Mesendoderm (in vitro differentiated cells): ENCODE results near the gene ZNF597. TPM values are rescaled to one million over a fixed set of nuclear protein-coding genes. Genes with fewer than 3 reads are reported as not detected.

Source experiments
- DNase-seq: peaks from one replicate; pipeline ENCODE4 v3.0.0; 2013
- H2AK5ac ChIP-seq: 2 replicates; pipeline ENCODE4 v1.6.1; 2013; ENCODE audit warnings: low read length, inconsistent platforms
- H2BK120ac ChIP-seq: 2 replicates; pipeline ENCODE4 v1.6.1; 2013; ENCODE audit warnings: low read depth, mild to moderate bottlenecking, low read length, moderate library complexity, mixed read lengths
- H2BK15ac ChIP-seq: replicated peaks from 2 replicates; pipeline ENCODE4 v1.6.1; 2013; ENCODE audit warnings: low read depth, mild to moderate bottlenecking, moderate library complexity
- H2BK5ac ChIP-seq: 2 replicates; pipeline ENCODE4 v1.6.1; 2013; ENCODE audit warnings: low read length, inconsistent platforms
- H3K18ac ChIP-seq: 2 replicates; pipeline ENCODE4 v1.6.1; 2013; ENCODE audit warnings: mild to moderate bottlenecking, low read length, mixed read lengths
- H3K23ac ChIP-seq: one replicate; pipeline ENCODE4 v1.6.1; 2013; ENCODE audit warnings: low read length
- H3K27ac ChIP-seq: 2 replicates; pipeline ENCODE4 v1.5.1; 2013; ENCODE audit warnings: low read depth, mild to moderate bottlenecking, inconsistent platforms, low read length, moderate library complexity
- H3K27me3 ChIP-seq: 2 replicates; pipeline ENCODE4 v1.6.1; 2013; ENCODE audit warnings: low read length, control low read depth, mild to moderate bottlenecking, inconsistent platforms; ENCODE audit not compliant: insufficient read depth, poor library complexity
- H3K36me3 ChIP-seq: 2 replicates; pipeline ENCODE4 v1.6.1; 2013; ENCODE audit warnings: low read length, inconsistent platforms; ENCODE audit not compliant: control insufficient read depth, insufficient read depth
- H3K4ac ChIP-seq: one replicate; pipeline ENCODE4 v1.6.1; 2013; ENCODE audit warnings: low read depth, mild to moderate bottlenecking, low read length, moderate library complexity
- H3K4me1 ChIP-seq: 2 replicates; pipeline ENCODE4 v1.6.1; 2013; ENCODE audit warnings: low read depth, low read length, inconsistent platforms; ENCODE audit not compliant: control insufficient read depth
- H3K4me2 ChIP-seq: 2 replicates; pipeline ENCODE4 v1.6.1; 2013; ENCODE audit warnings: low read length
- H3K4me3 ChIP-seq: 2 replicates; pipeline ENCODE4 v1.5.1; 2013; ENCODE audit warnings: mild to moderate bottlenecking, low read length
- H3K56ac ChIP-seq: one replicate; pipeline ENCODE4 v1.6.1; 2013; ENCODE audit warnings: low read length
- H3K79me1 ChIP-seq: 2 replicates; pipeline ENCODE4 v1.6.1; 2013; ENCODE audit warnings: low read length, inconsistent platforms
- H3K79me2 ChIP-seq: 2 replicates; pipeline ENCODE4 v1.6.1; 2013; ENCODE audit warnings: mild to moderate bottlenecking, low read length; ENCODE audit not compliant: control insufficient read depth, insufficient read depth
- H3K9ac ChIP-seq: 2 replicates; pipeline ENCODE4 v1.6.1; 2013; ENCODE audit warnings: low read length, inconsistent platforms
- H4K5ac ChIP-seq: one replicate; pipeline ENCODE4 v1.6.1; 2013; ENCODE audit warnings: low read length
- H4K8ac ChIP-seq: one replicate; pipeline ENCODE4 v1.6.1; 2013; ENCODE audit warnings: low read depth, mild to moderate bottlenecking, control low read depth, low read length, moderate library complexity
- WGBS: extraction: QIAGEN DNeasy Blood & Tissue Kit; methylation state at CpG from one replicate; pipeline ENCODE4 v1.1.7; 2013; ENCODE audit warnings: low lambda C conversion rate, missing lambda C conversion rate; ENCODE audit not compliant: insufficient coverage; ENCODE audit errors: extremely low coverage; 5-methylcytosine and 5-hydroxymethylcytosine counted together
- small RNA-seq: library from polyadenylated mRNA; stranded (forward); fragments of <200 nt; extraction: miRNeasy Mini kit (QIAGEN cat#:217004); gene quantifications from one replicate; pipeline ENCODE3, GENCODE V24; 2013; ENCODE audit not compliant: insufficient read depth

ZNF597 gene

GRCh38 chr16:3388325-3388724 is 55.0 kb downstream of the ZNF597 start:
- H3K4ac ChIP-seq = no peak overlapping the region
- H4K8ac ChIP-seq = no peak overlapping the region
- no peak overlapping the region for H3K4me3 ChIP-seq
- no peak overlapping the region for H4K5ac ChIP-seq
- no peak overlapping the region for H2BK5ac ChIP-seq
- H3K27ac ChIP-seq = no peak overlapping the region
- H2AK5ac ChIP-seq = no peak overlapping the region
- no peaks in the 10 kb centered on the region for H3K79me2 ChIP-seq
- no peaks in the 10 kb centered on the region for H3K4me1 ChIP-seq
- H3K36me3 ChIP-seq = peaks cover 21% of the 10 kb centered on the region
- no peak overlapping the region for H2BK15ac ChIP-seq
- no peak overlapping the region for H3K23ac ChIP-seq
- H3K9ac ChIP-seq = no peak overlapping the region
- H2BK120ac ChIP-seq = no peak overlapping the region
- no CpG with 5 or more reads among the region's 6 CpGs for WGBS
- H3K4me2 ChIP-seq = no peak overlapping the region
- H3K27me3 ChIP-seq = no peaks in the 10 kb centered on the region
- H3K56ac ChIP-seq = no peak overlapping the region
- no peak overlapping the region for H3K18ac ChIP-seq
- DNase-seq = no peak
- peaks cover 1% of the 10 kb centered on the region for H3K79me1 ChIP-seq

- Histone ChIP-seq H4K5ac (no peak overlapping the region), H3K56ac (no peak overlapping the region), H2BK120ac (no peak overlapping the region), H3K79me1 (no peaks in the 10 kb centered on the region), H3K4me1 (no peaks in the 10 kb centered on the region), H4K8ac (no peak overlapping the region), H3K36me3 (peaks cover 24% of the 10 kb centered on the region), H2BK15ac (no peak overlapping the region), H3K27ac (no peak overlapping the region), H3K9ac (no peak overlapping the region), H3K27me3 (no peaks in the 10 kb centered on the region), H3K79me2 (no peaks in the 10 kb centered on the region), H3K23ac (no peak overlapping the region), H3K4me3 (peak overlapping the region; percentile 35), H2AK5ac (no peak overlapping the region), H3K18ac (no peak overlapping the region), H2BK5ac (no peak overlapping the region), H3K4ac (no peak overlapping the region), H3K4me2 (no peak overlapping the region)
- no CpG with 5 or more reads among the region's 10 CpGs for WGBS
- peak; percentile 24 for DNase-seq
These were observed 60.3 kb downstream of the ZNF597 start for GRCh38 chr16:3383045-3383448.

Small RNA genes lying within 50 kb of the gene (small RNA-seq; reads per million reads assigned to genes)
- not detected for gene MIR6126
